Keratinocyte (primary cell): ENCODE measurements around the gene THOC1. TPM values are rescaled to one million over a fixed set of nuclear protein-coding genes. Genes with fewer than 3 reads are reported as not detected.

ENCODE experiments used
- DNase-seq: peaks from one replicate; pipeline ENCODE4 v3.0.0-alpha.2; 2011; ENCODE audit warnings: low read depth, missing footprints, low spot score
- FAIRE-seq: peaks from 2 replicates; lab custom pipeline; 2011; peaks lifted over from hg19 to GRCh38; lab: Jason Lieb, UNC
- H2AFZ ChIP-seq: 2 replicates; pipeline ENCODE4 v1.6.0; 2012; ENCODE audit warnings: low read length, control low read depth, inconsistent platforms; ENCODE audit not compliant: control insufficient read depth
- H3K27ac ChIP-seq: 2 replicates; pipeline ENCODE4 v1.5.1; 2011; ENCODE audit warnings: low read length; ENCODE audit not compliant: control insufficient read depth, insufficient read depth
- H3K27me3 ChIP-seq: 3 replicates; pipeline ENCODE4 v1.6.0; 2011; ENCODE audit warnings: low read length; ENCODE audit not compliant: control insufficient read depth, insufficient read depth; ENCODE audit errors: extremely low read depth
- H3K36me3 ChIP-seq, 2 experiments: 2 replicates in 1 of 2; 3 replicates in 1 of 2; pipeline ENCODE4 v1.5.1; 2011; ENCODE audit warnings: low read length in 2 of 2, mild to moderate bottlenecking in 1 of 2; ENCODE audit not compliant: control insufficient read depth in 2 of 2, insufficient read depth in 2 of 2; ENCODE audit errors: extremely low read depth in 1 of 2
- H3K4me1 ChIP-seq: 3 replicates; pipeline ENCODE4 v1.5.1; 2011; ENCODE audit warnings: low read length; ENCODE audit not compliant: control insufficient read depth, insufficient read depth; ENCODE audit errors: extremely low read depth
- H3K4me2 ChIP-seq: 3 replicates; pipeline ENCODE4 v1.6.0; 2011; ENCODE audit warnings: low read depth, low read length; ENCODE audit not compliant: control insufficient read depth, insufficient read depth; ENCODE audit errors: extremely low read depth
- H3K4me3 ChIP-seq, 3 experiments: fragments of 200-600 bp in 1 of 3; sonication (generic) in 1 of 3; 2 replicates in 2 of 3; 3 replicates in 1 of 3; pipeline ENCODE4 v1.5.1; 2011 to 2016; ENCODE audit warnings: low read length in 3 of 3, mild to moderate bottlenecking in 3 of 3, control low read depth in 2 of 3, inconsistent platforms in 1 of 3, low read depth in 1 of 3, mixed read lengths in 1 of 3, mixed run types in 1 of 3, moderate library complexity in 1 of 3; ENCODE audit not compliant: control insufficient read depth in 2 of 3, insufficient read depth in 2 of 3; ENCODE audit errors: extremely low read depth in 1 of 3
- H3K79me2 ChIP-seq: 2 replicates; pipeline ENCODE4 v1.6.0; 2012; ENCODE audit warnings: low read length; ENCODE audit not compliant: control insufficient read depth, insufficient read depth
- H3K9ac ChIP-seq: 3 replicates; pipeline ENCODE4 v1.6.0; 2011; ENCODE audit warnings: low read length; ENCODE audit not compliant: control insufficient read depth, insufficient read depth; ENCODE audit errors: extremely low read depth
- H3K9me1 ChIP-seq: 3 replicates; pipeline ENCODE4 v1.6.0; 2011; ENCODE audit warnings: low read length; ENCODE audit not compliant: control insufficient read depth, insufficient read depth; ENCODE audit errors: extremely low read depth
- H3K9me3 ChIP-seq: 2 replicates; pipeline ENCODE4 v1.5.1; 2012; ENCODE audit warnings: low read depth, low read length; ENCODE audit not compliant: control insufficient read depth
- H4K20me1 ChIP-seq: 3 replicates; pipeline ENCODE4 v1.6.0; 2011; ENCODE audit warnings: low read length; ENCODE audit not compliant: control insufficient read depth, insufficient read depth; ENCODE audit errors: extremely low read depth
- CTCF ChIP-seq, 3 experiments: IDR thresholded peaks in 1 of 3; conservative IDR thresholded peaks in 1 of 3; optimal IDR thresholded peaks in 1 of 3; 2 replicates in 2 of 3; 3 replicates in 1 of 3; pipeline versions ENCODE3 to v1.5.1; 2011; ENCODE audit warnings: low read length in 3 of 3, mild to moderate bottlenecking in 3 of 3, moderate library complexity in 2 of 3, control low read depth in 1 of 3, inconsistent platforms in 1 of 3; ENCODE audit not compliant: insufficient read depth in 2 of 3; ENCODE audit errors: extremely low read depth in 1 of 3
- EZH2 ChIP-seq: IDR thresholded peaks from one replicate; pipeline ENCODE4 v1.6.1; 2012; ENCODE audit warnings: inconsistent platforms, mild to moderate bottlenecking, low read length, moderate library complexity
- dilution Hi-C: fragments of 300-500 bp; cut with MboI; formaldehyde crosslinking; loops from one replicate; pipeline ENCODE4 v1.7.0; 2020; ENCODE audit warnings: low sequenced_read_pairs; ENCODE audit not compliant: extremely low pct_ligation_motif_present
- polyA plus RNA-seq, 5 experiments: library from polyadenylated mRNA; depleted of rRNA in 3 of 5; stranded (reverse) in 3 of 5; stranded (forward) in 1 of 5; unstranded in 1 of 5; fragments of >200 nt; gene quantifications; 1 replicate in 1 of 5; 2 replicates in 3 of 5; 3 replicates in 1 of 5; pipeline versions ENCODE4 v1.2.1 to v1.2.3, GENCODE V29; 2011 to 2012; ENCODE audit warnings: missing spikeins in 2 of 5, low read depth in 1 of 5, low replicate concordance in 1 of 5

THOC1 gene
- polyA plus RNA-seq, 1 donor (not counting 4 experiments of a cell fraction or from before 2014, with no cell fraction given), result 35.8 TPM

GRCh38 chr18:303607-304006, 35.8 kb upstream of the THOC1 start:
- Histone ChIP-seq H3K27ac (no peak overlapping the region), H3K4me1 (no peaks in the 10 kb centered on the region), H4K20me1 (no peaks in the 10 kb centered on the region), H3K9ac (no peak overlapping the region), H3K27me3 (no peaks in the 10 kb centered on the region), H3K9me3 (no peaks in the 10 kb centered on the region), H3K9me1 (no peaks in the 10 kb centered on the region), H3K36me3 (no peaks in the 10 kb centered on the region), H3K79me2 (no peaks in the 10 kb centered on the region), H3K4me3 (no peak overlapping the region), H3K4me2 (no peak overlapping the region), H2AFZ (no peak overlapping the region)
- DNase-seq, result no peak
- dilution Hi-C loops, result no loop called here
- no peak for TF ChIP-seq EZH2
- TF ChIP-seq CTCF (optimal IDR thresholded peaks at IDR 0.05 in 1 of 3, IDR thresholded peaks at IDR 0.05 in 1 of 3, conservative IDR thresholded peaks at IDR 0.05 in 1 of 3; ENCODE audit: extremely low read depth in 1 of 3, insufficient read depth in 2 of 3, low read length in 3 of 3), result no peak
- no peak for FAIRE-seq

- DNase-seq (no peak), FAIRE-seq (no peak)
- H3K79me2 ChIP-seq, result no peaks in the 10 kb centered on the region
- H3K4me1 ChIP-seq, result no peaks in the 10 kb centered on the region
- H3K27ac ChIP-seq, result no peak overlapping the region
- no peaks in the 10 kb centered on the region for H3K27me3 ChIP-seq
- no peak overlapping the region for H3K9ac ChIP-seq
- no peak for TF ChIP-seq EZH2
- no peak for TF ChIP-seq CTCF (optimal IDR thresholded peaks at IDR 0.05 in 1 of 3, IDR thresholded peaks at IDR 0.05 in 1 of 3, conservative IDR thresholded peaks at IDR 0.05 in 1 of 3; ENCODE audit: extremely low read depth in 1 of 3, insufficient read depth in 2 of 3, low read length in 3 of 3)
- no peaks in the 10 kb centered on the region for H3K9me3 ChIP-seq
- H2AFZ ChIP-seq, result no peak overlapping the region
- no peaks in the 10 kb centered on the region for H3K9me1 ChIP-seq
- H4K20me1 ChIP-seq, result no peaks in the 10 kb centered on the region
- H3K4me3 ChIP-seq, result no peak overlapping the region
- dilution Hi-C loops, result no loop called here
- H3K4me2 ChIP-seq, result no peak overlapping the region
- H3K36me3 ChIP-seq, result no peaks in the 10 kb centered on the region
These were observed 35.2 kb upstream of the THOC1 start for GRCh38 chr18:303011-303410.
